B cell (primary cell): Measurements from ENCODE around the gene RETN. TPM values are rescaled to one million over a fixed set of nuclear protein-coding genes. Genes with fewer than 3 reads are reported as not detected.

Source experiments
- ATAC-seq: fragments of 200-7000 bp; cut with Tn5 transposase; one replicate; pipeline ENCODE4 v1.10.0; 2021; ENCODE audit warnings: low read depth, mild to moderate bottlenecking, moderate number of reproducible peaks, moderate library complexity
- CTCF ChIA-PET: fragments of 350-600 bp; sonication (Branson Sonifier 250); formaldehyde crosslinking; loops from one replicate; lab custom pipeline; 2021; ENCODE audit warnings: antibody characterized with exemption, inconsistent platforms; lab: Charles Lee
- POLR2A ChIA-PET: fragments of 350-600 bp; sonication (Branson Sonifier 250); formaldehyde crosslinking; loops from one replicate; lab custom pipeline; 2021; ENCODE audit warnings: antibody characterized with exemption; lab: Charles Lee
- DNase-seq: peaks from one replicate; pipeline ENCODE4 v3.0.0; 2013
- H2AFZ ChIP-seq: 2 replicates; pipeline ENCODE4 v1.6.1; 2012; ENCODE audit warnings: mild to moderate bottlenecking, low read depth, low read length; ENCODE audit not compliant: insufficient read depth, poor library complexity, severe bottlenecking
- H3K27ac ChIP-seq, 2 donors: 1 replicate in 1 of 2; 2 replicates in 1 of 2; pipeline ENCODE4 v1.5.1; 2012 to 2013; ENCODE audit warnings: low read length in 2 of 2, mild to moderate bottlenecking in 2 of 2, moderate library complexity in 1 of 2
- H3K27me3 ChIP-seq, 4 experiments: fragments of 200-600 bp in 1 of 4; sonication (generic) in 1 of 4; replicated peaks in 1 of 4; 1 replicate in 2 of 4; 2 replicates in 2 of 4; pipeline versions ENCODE4 v1.6.1 to v1.7.0; 2013 to 2016; ENCODE audit warnings: low read length in 3 of 4, mild to moderate bottlenecking in 2 of 4, mixed read lengths in 1 of 4, moderate library complexity in 1 of 4; ENCODE audit not compliant: insufficient read depth in 4 of 4, control insufficient read depth in 3 of 4; ENCODE audit errors: control extremely low read depth in 1 of 4
- H3K36me3 ChIP-seq, 2 experiments: replicated peaks in 1 of 2; 1 replicate in 1 of 2; 2 replicates in 1 of 2; pipeline versions ENCODE4 v1.6.1 to v1.7.1; 2013; ENCODE audit warnings: low read length in 1 of 2; ENCODE audit not compliant: insufficient read depth in 2 of 2, control insufficient read depth in 1 of 2; ENCODE audit errors: control extremely low read depth in 1 of 2, extremely low read depth in 1 of 2
- H3K4me1 ChIP-seq, 2 donors: fragments of 200-600 bp in 1 of 2; sonication (generic) in 1 of 2; 1 replicate in 1 of 2; 2 replicates in 1 of 2; pipeline versions ENCODE4 v1.5.1 to v1.6.1; 2013 to 2017; ENCODE audit warnings: low read length in 2 of 2; ENCODE audit not compliant: control insufficient read depth in 2 of 2, insufficient read depth in 2 of 2
- H3K4me2 ChIP-seq: replicated peaks from 2 replicates; pipeline ENCODE3; 2012; ENCODE audit warnings: mild to moderate bottlenecking, low read depth, low read length; ENCODE audit not compliant: poor library complexity, severe bottlenecking
- H3K4me3 ChIP-seq, 5 experiments: fragments of 200-600 bp in 1 of 5; sonication (generic) in 1 of 5; 1 replicate in 3 of 5; 2 replicates in 2 of 5; pipeline versions ENCODE4 v1.5.1 to v1.7.0; 2011 to 2016; ENCODE audit warnings: low read length in 4 of 5, mild to moderate bottlenecking in 4 of 5, low read depth in 2 of 5, control low read depth in 1 of 5, moderate library complexity in 1 of 5; ENCODE audit not compliant: insufficient read depth in 1 of 5; ENCODE audit errors: control extremely low read depth in 1 of 5, extremely low read depth in 1 of 5
- H3K79me2 ChIP-seq: fragments of 200-600 bp; sonication (generic); one replicate; pipeline ENCODE4 v1.6.0; 2016; ENCODE audit warnings: low read length; ENCODE audit not compliant: control insufficient read depth, insufficient read depth
- H3K9ac ChIP-seq: fragments of 200-600 bp; sonication (generic); 2 replicates; pipeline ENCODE4 v1.6.1; 2017; ENCODE audit warnings: mild to moderate bottlenecking, low read length, moderate library complexity
- H3K9me3 ChIP-seq, 3 donors: one replicate each; pipeline versions ENCODE4 v1.6.1 to v1.7.1; 2013; ENCODE audit warnings: low read length in 2 of 3; ENCODE audit not compliant: control insufficient read depth in 2 of 3, insufficient read depth in 1 of 3; ENCODE audit errors: control extremely low read depth in 1 of 3
- H4K20me1 ChIP-seq: 2 replicates; pipeline ENCODE4 v1.6.0; 2012; ENCODE audit warnings: mild to moderate bottlenecking, low read length; ENCODE audit not compliant: insufficient read depth, control insufficient read depth, poor library complexity, severe bottlenecking
- H3K27ac Mint-ChIP-seq: one replicate; pipeline ENCODE4 v1.8.0; 2021; ENCODE audit warnings: mixed read lengths
- H3K27me3 Mint-ChIP-seq: one replicate; pipeline ENCODE4 v1.8.0; 2021; ENCODE audit warnings: mixed read lengths
- H3K4me1 Mint-ChIP-seq: one replicate; pipeline ENCODE4 v1.8.0; 2021; ENCODE audit warnings: mixed read lengths
- H3K4me3 Mint-ChIP-seq: one replicate; pipeline ENCODE4 v1.8.0; 2021; ENCODE audit warnings: mixed read lengths
- H3K9me3 Mint-ChIP-seq: one replicate; pipeline ENCODE4 v1.8.0; 2022; ENCODE audit warnings: mixed read lengths; ENCODE audit not compliant: insufficient read depth
- CTCF ChIP-seq: fragments of 200-600 bp; IDR thresholded peaks from one replicate; pipeline ENCODE4 v1.8.0; 2022; ENCODE audit warnings: antibody characterized with exemption, mild to moderate bottlenecking
- EZH2 ChIP-seq: IDR thresholded peaks from 2 replicates; pipeline ENCODE4 v1.6.1; 2012; ENCODE audit warnings: borderline replicate concordance, low read depth, mild to moderate bottlenecking, moderate library complexity, low read length; ENCODE audit not compliant: insufficient read depth, poor library complexity, severe bottlenecking
- WGBS: methylation state at CpG from one replicate; pipeline ENCODE4 v1.1.5; 2013; ENCODE audit warnings: missing lambda C conversion rate; ENCODE audit not compliant: insufficient coverage; 5-methylcytosine and 5-hydroxymethylcytosine counted together
- intact Hi-C: fragments of 100-400 bp; cut with micrococcal nuclease; formaldehyde crosslinking; loops from one replicate; pipeline ENCODE4 v1.10.0; 2022
- polyA plus RNA-seq: library from polyadenylated mRNA; depleted of rRNA; stranded (reverse); fragments of >200 nt; gene quantifications from 2 replicates; pipeline ENCODE4 v1.2.3, GENCODE V29; 2012
- total RNA-seq, 2 donors: library from RNA; stranded (reverse); fragments of 120-200 nt in 1 of 2; gene quantifications; 1 replicate in 1 of 2; 2 replicates in 1 of 2; pipeline versions ENCODE4 v1.2.3 to v1.2.4, GENCODE V29; 2013 to 2022

The RETN gene
- total and polyA plus RNA-seq, 2 donors (not counting 1 experiment from before 2014, with no cell fraction given): not detected

GRCh38 chr19:7699417-7700401, 30.9 kb downstream of the RETN start:
- Histone ChIP-seq H3K27me3 (no peaks in the 10 kb centered on the region), H3K4me2 (peak overlapping the region; percentile 68), H3K4me3 (peak overlapping the region in 4 of 5 experiments; percentile 31 to 77 (median 56)), H2AFZ (no peak overlapping the region), H3K9ac (peak overlapping the region; percentile 40), H3K36me3 (peaks cover 0 to 40% of the 10 kb centered on the region in 2 experiments), H3K79me2 (peaks cover 96% of the 10 kb centered on the region), H4K20me1 (peaks cover 5% of the 10 kb centered on the region), H3K4me1 (peaks cover 88 to 97% of the 10 kb centered on the region in 2 donors), H3K27ac (peak overlapping the region; percentile 51 to 60), H3K9me3 (peaks cover 0 to 6% (median 0%) of the 10 kb centered on the region in 3 donors)
- peak; percentile 4 for ATAC-seq
- peak overlapping the region; percentile 93 for H3K27ac Mint-ChIP-seq
- no peaks in the 10 kb centered on the region for H3K27me3 Mint-ChIP-seq
- TF ChIP-seq CTCF: no peak
- TF ChIP-seq EZH2: no peak
- H3K4me1 Mint-ChIP-seq: peaks cover 79% of the 10 kb centered on the region
- POLR2A ChIA-PET: interaction anchor here (0.6 to 2.1 kb wide), 4 partner anchors 15 to 631 kb away, joined by 3 to 6 read pairs (median 4); no protein-coding TSS in a partner anchor
- H3K4me3 Mint-ChIP-seq: peak overlapping the region; percentile 80
- no CpG with 5 or more reads among the region's 15 CpGs for WGBS
- CTCF ChIA-PET: interaction anchor here (0.7 to 8.3 kb wide), 7 partner anchors 14 to 1431 kb away, joined by 3 to 58 read pairs (median 3); partner anchors contain the start of gene TRAPPC5
- peak; percentile 62 for DNase-seq
- H3K9me3 Mint-ChIP-seq: no peaks in the 10 kb centered on the region
- intact Hi-C loops: loop anchor here (5.0 to 10.0 kb wide), 2 partner anchors 98 to 355 kb away; partner anchors contain the start of gene ARHGEF18
